ENCODE data around the gene LHCGR.
"Not testable (repeated sequence)": the region's sequence is repeated elsewhere in the genome, so short reads cannot be mapped to it uniquely, and the experiment has no call there.

LHCGR gene

GRCh38 chr2:48739236-48739635 lies 16.3 kb downstream of the LHCGR start:
- not testable (repeated sequence) for DNase-seq (ENCODE audit: low read depth in 2 of 2)

GRCh38 chr2:48738806-48739205 lies 16.7 kb downstream of the LHCGR start:
- DNase-seq (ENCODE audit: low read depth in 2 of 2) = no peak

- no peak for DNase-seq (ENCODE audit: low read depth in 2 of 2)
These were observed 19.3 kb downstream of the LHCGR start for GRCh38 chr2:48736251-48736650.

- no peak for DNase-seq (ENCODE audit: low read depth in 2 of 2)
These were observed 20.8 kb downstream of the LHCGR start for GRCh38 chr2:48734576-48735303.

- DNase-seq (ENCODE audit: low read depth in 2 of 2) = no peak
These were observed 22.4 kb downstream of the LHCGR start for GRCh38 chr2:48733067-48733503.

GRCh38 chr2:48728840-48729239 lies 26.7 kb downstream of the LHCGR start:
- DNase-seq (ENCODE audit: low read depth in 2 of 2) = no peak

GRCh38 chr2:48728295-48728694 lies 27.2 kb downstream of the LHCGR start:
- no peak for DNase-seq (ENCODE audit: low read depth in 2 of 2)

- no peak for DNase-seq (ENCODE audit: low read depth in 2 of 2)
These were observed 28.0 kb downstream of the LHCGR start for GRCh38 chr2:48727560-48727959.

- no peak for DNase-seq (ENCODE audit: low read depth in 2 of 2)
These were observed 29.6 kb downstream of the LHCGR start for GRCh38 chr2:48725696-48726494.

GRCh38 chr2:48724278-48724677 lies 31.2 kb downstream of the LHCGR start:
- DNase-seq (ENCODE audit: low read depth in 2 of 2) = no peak

- no peak for DNase-seq (ENCODE audit: low read depth in 2 of 2)
These were observed 32.4 kb downstream of the LHCGR start for GRCh38 chr2:48723129-48723528.

- no peak for DNase-seq (ENCODE audit: low read depth in 2 of 2)
These were observed 33.1 kb downstream of the LHCGR start for GRCh38 chr2:48722391-48722790.

- DNase-seq (ENCODE audit: low read depth in 2 of 2) = no peak
These were observed 34.4 kb downstream of the LHCGR start for GRCh38 chr2:48721158-48721557.

- no peak for DNase-seq (ENCODE audit: low read depth in 2 of 2)
These were observed 35.9 kb downstream of the LHCGR start for GRCh38 chr2:48719480-48720177.

- DNase-seq (ENCODE audit: low read depth in 2 of 2) = no peak
These were observed 37.7 kb downstream of the LHCGR start for GRCh38 chr2:48717846-48718245.

GRCh38 chr2:48715956-48716355 lies 39.6 kb downstream of the LHCGR start:
- no peak for DNase-seq (ENCODE audit: low read depth in 2 of 2)

GRCh38 chr2:48715042-48715899 lies 40.3 kb downstream of the LHCGR start:
- no peak for DNase-seq (ENCODE audit: low read depth in 2 of 2)

GRCh38 chr2:48714245-48714644 lies 41.3 kb downstream of the LHCGR start:
- DNase-seq (ENCODE audit: low read depth in 2 of 2) = no peak

GRCh38 chr2:48713647-48714046 lies 41.9 kb downstream of the LHCGR start:
- no peak for DNase-seq (ENCODE audit: low read depth in 2 of 2)

- no peak for DNase-seq (ENCODE audit: low read depth in 2 of 2)
These were observed 43.4 kb downstream of the LHCGR start for GRCh38 chr2:48712151-48712550.

- no peak for DNase-seq (ENCODE audit: low read depth in 2 of 2)
These were observed 44.2 kb downstream of the LHCGR start for GRCh38 chr2:48711343-48711742.

Measured in stimulated activated CD4-positive, alpha-beta T cell treated with anti-CD3 and anti-CD28 coated beads, Interleukin-15, amount 100 ng/mL, for 48 hours (primary cell).